ENCODE results near the gene ADGRG3. TPM values are rescaled to one million over a fixed set of nuclear protein-coding genes. Genes with fewer than 3 reads are reported as not detected.

The ADGRG3 gene
- total RNA-seq, 1 donor, result not detected

DNA sequence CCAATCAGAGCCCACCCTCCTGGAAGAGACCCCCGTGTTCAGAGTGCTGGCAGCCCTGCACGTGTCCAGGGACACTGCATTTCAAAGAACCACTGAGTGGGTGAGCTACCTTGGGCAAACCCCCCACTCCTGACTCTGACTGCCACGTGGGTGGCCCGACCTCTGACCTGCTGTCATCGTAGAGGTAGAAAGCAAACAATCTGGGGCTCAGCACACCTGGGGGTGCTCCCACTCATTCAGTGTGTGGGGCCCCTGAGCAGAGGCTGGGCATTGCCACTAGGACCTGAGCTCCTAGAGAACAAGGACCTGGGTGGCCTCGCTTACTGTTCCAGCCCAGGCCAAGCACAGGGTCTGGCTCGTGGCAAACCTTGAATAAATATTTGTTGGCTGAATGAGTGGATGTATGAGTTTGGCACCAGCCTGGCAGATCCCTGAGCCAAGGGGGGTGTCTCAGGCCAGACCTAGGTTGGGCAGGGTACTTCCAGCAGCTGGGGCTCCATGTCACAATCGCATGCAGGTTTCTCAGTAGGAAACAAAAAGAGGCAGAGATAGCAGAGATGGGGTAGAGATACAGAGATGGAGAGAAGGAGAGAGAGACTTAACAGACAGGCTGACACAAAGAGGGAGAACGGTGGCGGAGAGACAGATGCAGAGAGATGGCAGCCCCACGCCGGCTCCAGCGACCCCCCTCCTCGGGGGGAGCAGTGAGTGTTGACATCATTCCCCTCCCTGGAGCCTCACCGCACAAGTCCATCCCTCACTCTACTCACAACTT is 21.1 kb downstream of the ADGRG3 start:
- H3K4me3 ChIP-seq (ENCODE audit: low read depth, low read length), result no peak overlapping the region
- no peak for DNase-seq (ENCODE audit: low read depth)
- TF ChIP-seq, protein P1, sequence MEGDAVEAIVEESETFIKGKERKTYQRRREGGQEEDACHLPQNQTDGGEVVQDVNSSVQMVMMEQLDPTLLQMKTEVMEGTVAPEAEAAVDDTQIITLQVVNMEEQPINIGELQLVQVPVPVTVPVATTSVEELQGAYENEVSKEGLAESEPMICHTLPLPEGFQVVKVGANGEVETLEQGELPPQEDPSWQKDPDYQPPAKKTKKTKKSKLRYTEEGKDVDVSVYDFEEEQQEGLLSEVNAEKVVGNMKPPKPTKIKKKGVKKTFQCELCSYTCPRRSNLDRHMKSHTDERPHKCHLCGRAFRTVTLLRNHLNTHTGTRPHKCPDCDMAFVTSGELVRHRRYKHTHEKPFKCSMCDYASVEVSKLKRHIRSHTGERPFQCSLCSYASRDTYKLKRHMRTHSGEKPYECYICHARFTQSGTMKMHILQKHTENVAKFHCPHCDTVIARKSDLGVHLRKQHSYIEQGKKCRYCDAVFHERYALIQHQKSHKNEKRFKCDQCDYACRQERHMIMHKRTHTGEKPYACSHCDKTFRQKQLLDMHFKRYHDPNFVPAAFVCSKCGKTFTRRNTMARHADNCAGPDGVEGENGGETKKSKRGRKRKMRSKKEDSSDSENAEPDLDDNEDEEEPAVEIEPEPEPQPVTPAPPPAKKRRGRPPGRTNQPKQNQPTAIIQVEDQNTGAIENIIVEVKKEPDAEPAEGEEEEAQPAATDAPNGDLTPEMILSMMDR (IDR thresholded peaks at IDR 0.05; ENCODE audit: insufficient read depth, low read depth, low read length), result no peak

GRCh38 chr16:57689762-57690558 is 21.9 kb downstream of the ADGRG3 start:
- H3K4me3 ChIP-seq (ENCODE audit: low read depth, low read length), result no peak overlapping the region
- TF ChIP-seq, protein P1 (IDR thresholded peaks at IDR 0.05; ENCODE audit: insufficient read depth, low read depth, low read length), result no peak
- DNase-seq (ENCODE audit: low read depth), result no peak

GRCh38 chr16:57690782-57691471 is 22.8 kb downstream of the ADGRG3 start:
- DNase-seq (ENCODE audit: low read depth), result no peak
- TF ChIP-seq, protein P1 (IDR thresholded peaks at IDR 0.05; ENCODE audit: insufficient read depth, low read depth, low read length), result no peak

DNA sequence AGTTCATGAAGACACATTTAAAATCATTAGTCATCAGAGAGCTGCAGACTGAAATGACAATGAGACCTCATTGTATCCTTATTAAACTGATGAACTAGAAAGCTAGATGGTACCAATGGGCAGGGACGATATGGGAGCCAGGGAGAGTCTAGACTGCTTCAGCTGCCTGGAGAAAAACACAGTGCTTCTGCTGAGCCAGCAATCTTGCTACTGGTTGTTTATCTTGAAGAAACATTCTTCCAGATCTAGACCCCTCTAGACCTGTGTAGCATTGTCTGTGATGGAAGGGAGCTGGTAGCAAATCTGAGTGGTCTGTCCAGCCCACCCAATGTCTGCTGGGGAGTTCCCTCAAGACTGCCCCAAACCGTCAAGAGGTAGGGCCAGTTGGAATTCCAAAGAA is 24.5 kb downstream of the ADGRG3 start:
- TF ChIP-seq, protein P1 (IDR thresholded peaks at IDR 0.05; ENCODE audit: insufficient read depth, low read depth, low read length), result no peak
- H3K4me3 ChIP-seq (ENCODE audit: low read depth, low read length), result no peak overlapping the region
- DNase-seq (ENCODE audit: low read depth), result no peak

More at GRCh38 chr16:57690782-57691471, 22.8 kb downstream of the ADGRG3 start:
- no peak overlapping the region for H3K4me3 ChIP-seq (ENCODE audit: low read depth, low read length)

DNA sequence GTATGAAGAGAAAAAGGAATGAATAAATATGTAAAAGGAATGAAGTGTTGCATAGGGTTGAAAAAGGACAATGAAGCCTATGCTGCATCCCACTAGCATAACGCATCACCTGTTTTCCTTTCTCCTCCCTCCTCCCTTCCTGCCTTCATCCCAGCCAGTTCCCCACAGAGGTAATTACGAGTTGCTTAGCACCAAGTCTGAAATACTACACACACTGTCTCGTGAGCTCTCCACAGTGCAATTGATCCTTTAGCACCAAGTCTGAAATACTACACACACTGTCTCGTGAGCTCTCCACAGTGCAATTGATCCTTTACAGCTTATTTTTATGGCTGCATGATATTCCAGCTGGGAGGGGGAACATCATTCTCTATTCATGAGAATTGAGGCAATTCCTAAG is 25.4 kb downstream of the ADGRG3 start:
- DNase-seq (ENCODE audit: low read depth), result no peak
- TF ChIP-seq, protein P1 (IDR thresholded peaks at IDR 0.05; ENCODE audit: insufficient read depth, low read depth, low read length), result no peak
- no peak overlapping the region for H3K4me3 ChIP-seq (ENCODE audit: low read depth, low read length)

GRCh38 chr16:57694231-57694724 is 26.2 kb downstream of the ADGRG3 start:
- no peak overlapping the region for H3K4me3 ChIP-seq (ENCODE audit: low read depth, low read length)
- DNase-seq (ENCODE audit: low read depth), result no peak
- TF ChIP-seq, protein P1 (IDR thresholded peaks at IDR 0.05; ENCODE audit: insufficient read depth, low read depth, low read length), result no peak

Data from fibroblast of villous mesenchyme (primary cell).